Esophagus squamous epithelium (tissue), 5 donors: Measurements from ENCODE around the gene NDRG2. TPM values are rescaled to one million over a fixed set of nuclear protein-coding genes. Genes with fewer than 3 reads are reported as not detected.

Experiments used
- DNase-seq: peaks from one replicate; lab custom pipeline; 2025; lab: John Stamatoyannopoulos, UW
- H3K27ac ChIP-seq, 4 donors: fragments of 200-600 bp; sonication (generic); one replicate each; pipeline ENCODE4 v1.5.1; 2016 to 2019; ENCODE audit warnings: mild to moderate bottlenecking in 1 of 4
- H3K27me3 ChIP-seq, 4 donors: fragments of 200-600 bp; sonication (generic); 1 replicate in 3 of 4; 2 replicates in 1 of 4; pipeline versions ENCODE4 v1.5.1 to v1.6.0; 2017 to 2021; ENCODE audit warnings: antibody characterized with exemption in 1 of 4
- H3K36me3 ChIP-seq, 3 donors: fragments of 200-600 bp; sonication (generic); one replicate each; pipeline ENCODE4 v1.5.1; 2016 to 2019
- H3K4me1 ChIP-seq, 3 donors: fragments of 200-600 bp; sonication (generic); one replicate each; pipeline ENCODE4 v1.5.1; 2017 to 2019
- H3K4me3 ChIP-seq, 4 donors: fragments of 200-600 bp; sonication (generic); 1 replicate in 3 of 4; 2 replicates in 1 of 4; pipeline ENCODE4 v1.5.1; 2016 to 2019; ENCODE audit warnings: mild to moderate bottlenecking in 2 of 4, moderate library complexity in 1 of 4
- H3K9me3 ChIP-seq, 3 donors: fragments of 200-600 bp; sonication (generic); one replicate each; pipeline ENCODE4 v1.5.1; 2016 to 2019
- CTCF ChIP-seq, 6 experiments: fragments of 450-650 bp in 4 of 6; fragments of 200-600 bp in 2 of 6; sonication (generic) in 2 of 6; IDR thresholded peaks; one replicate each; pipeline ENCODE4 v1.5.1; 2016 to 2019; ENCODE audit warnings: antibody characterized with exemption in 6 of 6, mild to moderate bottlenecking in 4 of 6, moderate library complexity in 4 of 6
- POLR2A ChIP-seq, 4 donors: fragments of 450-650 bp; IDR thresholded peaks; one replicate each; pipeline ENCODE4 v1.6.1; 2017; ENCODE audit warnings: antibody characterized with exemption in 4 of 4, mild to moderate bottlenecking in 4 of 4, moderate library complexity in 3 of 4
- WGBS, 2 donors: methylation state at CpG; one replicate each; pipeline ENCODE4 v1.1.5; 2018; 5-methylcytosine and 5-hydroxymethylcytosine counted together
- intact Hi-C: fragments of 100-400 bp; cut with DNase I; formaldehyde crosslinking; loops from one replicate; pipeline ENCODE4 v1.15.0; 2022
- total RNA-seq, 4 donors: library from RNA; depleted of rRNA; stranded (reverse); fragments of >200 nt; gene quantifications; one replicate each; pipeline ENCODE4 v1.1.0, GENCODE V29; 2016
- donor health status: DM: yes; HTN: yes; CAD: no.

Gene NDRG2
- total RNA-seq, 4 donors from 2014 or later = 96.3 to 209 (median 142) TPM

- intact Hi-C loops = no loop called here
- 3 to 7% methylated on average over 21 to 26 of the region's 45 CpGs for WGBS, 2 donors
- DNase-seq = no peak
- H3K9me3 ChIP-seq = no peaks in the 10 kb centered on the region
- H3K36me3 ChIP-seq = peaks cover 0 to 3% (median 0%) of the 10 kb centered on the region in 3 donors
- no peak for TF ChIP-seq POLR2A (IDR thresholded peaks at IDR 0.05)
- TF ChIP-seq CTCF (IDR thresholded peaks at IDR 0.05) = peak; percentile 52 to 71 (median 62)
- H3K4me1 ChIP-seq = peaks cover 23 to 49% (median 29%) of the 10 kb centered on the region in 3 donors
- H3K27me3 ChIP-seq = peaks cover 0 to 33% (median 0%) of the 10 kb centered on the region in 4 donors
- H3K27ac ChIP-seq = peak overlapping the region in 3 of 4 donors; percentile 83 to 91 (median 88)
- peak overlapping the region; percentile 45 to 85 (median 66) for H3K4me3 ChIP-seq
Observed at GRCh38 chr14:21068521-21069387, 43.9 kb upstream of the NDRG2 start.

GRCh38 chr14:21066882-21067502 is 42.1 kb upstream of the NDRG2 start:
- 53 to 71% methylated on average over 7 of the region's 7 CpGs for WGBS, 2 donors
- intact Hi-C loops = no loop called here
- DNase-seq = no peak

GRCh38 chr14:21063479-21063878 is 38.6 kb upstream of the NDRG2 start:
- Histone ChIP-seq H3K4me3 (no peak overlapping the region), H3K27me3 (peaks cover 0 to 4% (median 0%) of the 10 kb centered on the region in 4 donors), H3K36me3 (no peaks in the 10 kb centered on the region), H3K4me1 (peaks cover under 1 to 8% (median under 1%) of the 10 kb centered on the region in 3 donors), H3K27ac (no peak overlapping the region), H3K9me3 (no peaks in the 10 kb centered on the region)
- TF ChIP-seq POLR2A (IDR thresholded peaks at IDR 0.05) = no peak
- TF ChIP-seq CTCF (IDR thresholded peaks at IDR 0.05) = no peak
- intact Hi-C loops = no loop called here
- no peak for DNase-seq
- WGBS, 2 donors = 42 to 43% methylated on average over 3 of the region's 3 CpGs

More at GRCh38 chr14:21066882-21067502, 42.1 kb upstream of the NDRG2 start:
- no peaks in the 10 kb centered on the region for H3K9me3 ChIP-seq
- no peak overlapping the region for H3K4me3 ChIP-seq
- H3K36me3 ChIP-seq = no peaks in the 10 kb centered on the region
- H3K27me3 ChIP-seq = peaks cover 0 to 33% (median 0%) of the 10 kb centered on the region in 4 donors
- no peak overlapping the region for H3K27ac ChIP-seq
- H3K4me1 ChIP-seq = peaks cover 23 to 43% (median 29%) of the 10 kb centered on the region in 3 donors
- no peak for TF ChIP-seq POLR2A (IDR thresholded peaks at IDR 0.05)
- TF ChIP-seq CTCF (IDR thresholded peaks at IDR 0.05) = peak in 1 of 6 experiments; percentile 30

- DNase-seq = no peak
- 54 to 75% methylated on average over 3 of the region's 3 CpGs for WGBS, 2 donors
- no peaks in the 10 kb centered on the region for H3K36me3 ChIP-seq
- no peaks in the 10 kb centered on the region for H3K9me3 ChIP-seq
- TF ChIP-seq CTCF (IDR thresholded peaks at IDR 0.05) (no peak), POLR2A (IDR thresholded peaks at IDR 0.05) (no peak)
- no peaks in the 10 kb centered on the region for H3K27me3 ChIP-seq
- peaks cover 0 to 5% (median 0%) of the 10 kb centered on the region in 3 donors for H3K4me1 ChIP-seq
- intact Hi-C loops = no loop called here
- H3K4me3 ChIP-seq = no peak overlapping the region
- H3K27ac ChIP-seq = no peak overlapping the region
Observed at GRCh38 chr14:21061347-21061668, 36.4 kb upstream of the NDRG2 start.
